KBM-7 (cell line): Measurements from ENCODE around the gene DLGAP1.
A peak's percentile ranks its signal among the peaks of the same experiment; 100 is the strongest.
"Not testable (repeated sequence)": the region's sequence is repeated elsewhere in the genome, so short reads cannot be mapped to it uniquely, and the experiment has no call there.

ENCODE experiments used
- DNase-seq: peaks from one replicate; pipeline ENCODE4 v3.0.0-alpha.2; 2015
- in situ Hi-C: fragments of 300-500 bp; cut with MboI; formaldehyde crosslinking; loops from 2 replicates; pipeline ENCODE4 v1.14.3; 2020; ENCODE audit warnings: low sequenced_read_pairs, low pct_unique_long_range_greater_than_20kb, mixed read lengths

DLGAP1 gene

DNA sequence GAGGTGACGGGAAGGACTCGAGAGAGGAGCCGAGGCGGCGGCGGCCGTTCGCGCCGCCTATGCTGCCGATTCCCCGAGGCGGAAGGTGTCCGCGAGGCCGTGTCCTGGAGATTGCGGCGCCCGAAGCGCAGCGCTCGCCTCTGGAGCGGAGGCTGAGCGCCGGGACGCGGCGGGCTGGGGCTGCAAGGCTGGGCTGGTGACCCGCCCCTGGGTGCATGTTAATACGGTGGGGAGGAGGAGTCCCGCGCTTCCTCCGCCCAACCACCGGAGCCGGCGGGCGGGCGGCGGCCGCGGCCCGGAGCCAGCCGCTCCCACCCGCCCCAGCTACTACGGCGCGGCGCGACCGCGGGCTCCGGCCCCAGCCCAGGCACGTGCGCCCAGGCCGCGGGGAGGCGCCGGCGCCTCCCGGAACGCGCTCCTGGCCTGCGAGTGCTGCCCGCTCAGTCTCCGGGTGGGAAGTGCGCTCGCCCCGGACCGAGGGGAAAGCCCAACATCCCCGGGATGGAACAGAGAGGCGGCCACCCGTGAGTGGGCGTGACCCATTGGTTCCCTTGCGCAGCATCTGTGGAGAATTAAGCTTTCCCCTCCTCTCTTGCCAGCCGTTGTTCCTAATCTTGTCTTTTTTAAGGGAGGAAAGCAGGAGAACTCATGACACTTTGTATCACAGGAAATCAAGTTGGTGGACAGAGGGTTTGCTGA lies at the start of gene DLGAP1:
Gene DLGAP1, minus strand, starts transcription at position 195 of the 699 bp plus-strand sequence.
- in situ Hi-C loops: no loop called here

DNA sequence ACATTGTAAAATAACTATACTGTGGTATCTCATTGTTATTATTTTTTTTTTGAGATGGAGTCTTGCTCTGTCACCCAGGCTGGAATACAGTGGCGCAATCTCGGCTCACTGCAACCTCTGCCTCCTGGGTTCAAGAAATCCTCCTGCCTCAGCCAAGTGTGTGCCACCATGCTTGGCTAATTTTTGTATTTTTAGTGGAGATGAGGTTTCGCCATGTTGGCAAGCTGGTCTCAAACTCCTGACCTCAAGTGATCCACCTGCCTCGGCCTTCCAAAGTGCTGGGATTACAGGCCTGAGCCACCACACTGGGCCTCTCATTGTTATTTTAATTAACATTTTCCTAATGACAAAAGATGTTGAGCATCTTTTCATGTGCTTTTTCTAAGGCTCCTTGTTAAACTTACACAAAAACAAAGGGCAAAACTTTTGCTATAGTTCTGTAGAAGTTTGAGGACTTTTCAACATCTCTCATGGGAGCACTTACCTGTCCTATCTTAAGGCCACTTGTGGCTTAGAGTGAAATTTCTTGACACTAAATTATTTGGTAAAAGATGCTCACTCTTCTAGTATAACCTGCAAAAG lies 39.7 kb upstream of the DLGAP1 start:
- in situ Hi-C loops, DNase-seq: not testable (repeated sequence)

More for the DNA sequence above, at the start of gene DLGAP1:
- DNase-seq: peak; percentile 65

GRCh38 chr18:4468511-4468910 lies 13.4 kb upstream of the DLGAP1 start:
- no peak for DNase-seq
- in situ Hi-C loops: no loop called here

GRCh38 chr18:4454537-4455112 lies 482 bp downstream of the DLGAP1 start:
- in situ Hi-C loops: no loop called here
- no peak for DNase-seq

GRCh38 chr18:4453874-4454536 lies 1.1 kb downstream of the DLGAP1 start:
- in situ Hi-C loops: no loop called here
- no peak for DNase-seq

DNA sequence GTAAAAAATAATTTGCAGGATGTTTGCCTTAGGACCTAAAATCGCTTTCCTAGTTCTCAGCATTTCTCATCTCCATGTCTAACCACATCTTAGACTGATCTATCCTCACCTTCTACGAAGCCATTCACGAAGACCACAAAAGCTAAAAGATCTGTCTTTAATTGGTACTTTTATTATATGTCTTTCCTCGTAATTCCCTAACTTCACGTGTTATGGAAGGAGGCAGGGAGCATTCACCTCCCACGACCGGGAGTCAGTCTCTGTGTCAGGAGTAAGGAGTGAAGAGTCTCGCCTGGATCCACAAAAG lies 1.6 kb downstream of the DLGAP1 start:
- in situ Hi-C loops: no loop called here
- DNase-seq: no peak

GRCh38 chr18:4450065-4450658 lies 4.9 kb downstream of the DLGAP1 start:
- in situ Hi-C loops: no loop called here
- DNase-seq: no peak

GRCh38 chr18:4445902-4446301 lies 9.2 kb downstream of the DLGAP1 start:
- in situ Hi-C loops: no loop called here
- DNase-seq: no peak

DNA sequence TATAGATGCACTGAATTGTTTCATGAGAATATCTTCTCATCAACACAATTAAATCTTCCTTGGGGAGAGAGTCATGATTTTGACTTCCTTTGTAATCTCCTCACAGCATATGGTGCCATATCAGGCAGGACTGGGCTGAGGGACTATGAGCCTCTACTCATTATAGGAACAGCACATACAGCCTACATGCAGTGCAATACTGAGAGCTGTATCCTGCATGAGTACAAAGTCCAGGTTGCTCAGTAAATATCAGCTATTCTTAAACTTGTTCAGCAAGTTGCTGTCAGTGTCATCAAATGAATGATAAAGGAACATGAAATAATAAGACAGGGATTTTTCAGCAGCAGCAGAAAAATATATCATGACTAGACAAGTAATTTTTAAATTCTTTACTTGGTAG lies 10.8 kb downstream of the DLGAP1 start:
- no peak for DNase-seq
- in situ Hi-C loops: no loop called here

GRCh38 chr18:4441098-4441497 lies 14.0 kb downstream of the DLGAP1 start:
- in situ Hi-C loops: no loop called here

DNA sequence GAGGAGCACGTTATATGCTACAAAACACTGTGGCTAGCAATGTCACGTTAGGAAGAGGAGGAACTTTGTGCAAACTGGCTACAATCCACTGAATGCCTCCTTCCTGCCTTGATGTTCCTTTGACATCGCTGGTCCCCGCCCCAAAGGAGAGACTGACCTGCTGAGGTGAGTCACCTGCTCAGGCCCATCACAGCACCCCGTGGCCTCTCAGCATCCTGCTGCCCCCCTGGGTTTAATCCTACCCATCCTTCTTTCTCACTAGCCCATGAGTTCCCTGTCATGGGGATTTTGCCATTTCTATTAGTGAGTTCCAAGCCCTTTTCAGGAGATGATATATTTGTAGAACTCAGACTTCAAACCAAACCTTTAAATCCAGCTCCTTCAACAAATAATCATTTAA lies 16.2 kb downstream of the DLGAP1 start:
- DNase-seq: no peak
- in situ Hi-C loops: no loop called here

More at GRCh38 chr18:4441098-4441497, 14.0 kb downstream of the DLGAP1 start:
- DNase-seq: no peak

DNA sequence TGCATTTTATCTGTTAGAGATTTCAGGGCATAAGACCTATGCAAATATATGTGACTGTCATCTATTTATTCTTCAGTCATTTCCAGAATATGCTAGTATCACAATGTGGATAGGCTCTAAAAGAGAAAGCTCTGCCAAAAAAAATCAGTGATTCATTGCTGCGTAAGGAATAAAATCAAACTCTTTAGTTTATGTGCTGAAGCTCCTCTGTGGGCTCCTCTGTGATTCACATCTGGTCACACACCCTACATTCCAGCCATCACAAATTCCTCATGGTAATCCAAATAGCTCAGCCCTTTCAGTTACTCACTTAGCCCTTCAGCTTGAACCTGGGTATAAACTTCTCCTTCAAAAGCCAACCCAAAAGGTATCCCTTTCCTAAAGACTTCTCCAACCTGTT lies 21.4 kb downstream of the DLGAP1 start:
- in situ Hi-C loops: no loop called here
- DNase-seq: no peak

DNA sequence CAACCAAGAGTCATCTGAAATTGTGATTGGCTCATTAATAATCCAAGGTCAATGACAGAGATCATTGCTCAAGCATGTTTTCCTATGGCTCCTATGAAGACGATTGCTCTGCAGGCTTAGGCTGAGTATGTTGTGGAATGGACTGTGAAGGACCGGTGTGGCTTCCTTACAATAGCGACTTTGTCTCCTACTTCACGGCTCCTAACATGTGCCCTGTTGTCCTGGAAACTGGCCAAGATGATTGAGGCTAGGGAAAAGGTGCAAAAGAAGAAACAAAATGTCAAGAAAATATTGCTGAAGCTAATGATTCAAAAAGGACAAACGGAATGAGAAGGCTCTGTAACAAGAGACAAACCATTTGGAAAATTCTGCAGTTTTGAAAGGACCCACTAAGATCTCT lies 24.3 kb downstream of the DLGAP1 start:
- in situ Hi-C loops: no loop called here
- no peak for DNase-seq

- in situ Hi-C loops: no loop called here
- DNase-seq: no peak
Observed at GRCh38 chr18:4417714-4418113, 37.4 kb downstream of the DLGAP1 start.

DNA sequence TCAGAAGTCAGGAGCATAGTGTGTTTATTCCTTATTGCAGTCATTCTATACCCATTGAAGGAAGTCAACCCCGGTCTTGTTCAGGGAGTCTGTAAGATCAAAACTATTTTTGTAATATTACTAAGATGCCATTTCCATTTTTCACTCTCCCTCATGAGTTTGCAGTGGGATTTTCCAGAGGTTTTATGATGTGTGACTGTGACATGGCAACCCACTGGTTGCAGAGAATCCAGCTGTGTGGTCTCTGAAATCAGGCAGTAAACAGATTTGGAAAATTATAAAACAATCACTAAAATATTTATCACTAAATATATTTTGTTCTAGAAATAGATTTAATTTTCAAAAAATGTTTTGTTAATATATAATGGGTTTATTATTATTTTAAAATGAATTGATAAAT lies 38.1 kb downstream of the DLGAP1 start:
- in situ Hi-C loops: no loop called here
- no peak for DNase-seq

DNA sequence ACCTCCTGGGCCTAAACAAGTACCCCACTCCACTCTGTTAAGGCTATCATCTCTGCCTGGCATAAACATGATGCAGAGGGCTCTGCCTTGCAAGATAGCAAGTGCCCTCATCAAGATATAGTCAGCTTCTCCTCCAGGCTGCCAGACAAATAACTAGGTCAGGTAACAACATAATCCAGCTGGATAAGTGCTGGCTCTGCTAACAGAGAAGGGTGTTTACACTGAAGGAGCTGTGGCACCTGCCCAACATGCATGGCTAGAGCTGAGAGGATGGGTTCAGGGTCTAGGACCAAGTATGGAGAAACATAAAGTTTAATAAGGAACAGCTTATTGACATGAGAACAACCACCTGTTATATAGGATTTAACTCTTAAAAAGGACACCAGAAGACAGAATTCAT lies 42.8 kb downstream of the DLGAP1 start:
- DNase-seq: no peak
- in situ Hi-C loops: no loop called here

GRCh38 chr18:4406856-4407255 lies 48.3 kb downstream of the DLGAP1 start:
- in situ Hi-C loops: no loop called here

DNA sequence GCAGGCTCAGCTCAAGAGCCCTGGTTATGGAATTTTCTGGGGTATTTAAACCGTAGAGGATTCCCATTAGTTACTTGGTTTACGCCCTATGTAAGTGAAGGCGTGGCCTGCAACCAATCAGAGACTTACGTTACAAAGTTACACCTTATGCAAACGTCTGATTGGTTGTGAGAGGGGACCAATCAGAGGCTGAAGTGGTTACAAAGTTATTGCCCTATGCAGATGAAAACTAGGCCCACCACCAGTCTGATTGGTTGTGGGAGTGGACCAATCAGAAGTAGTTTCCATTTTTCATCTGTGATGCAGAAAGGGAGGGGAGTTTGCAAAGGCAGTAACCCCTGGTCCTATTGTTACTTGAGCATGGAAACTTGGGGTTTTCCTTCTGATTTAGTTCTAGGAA lies 49.1 kb downstream of the DLGAP1 start:
- DNase-seq: no peak
- in situ Hi-C loops: no loop called here

More at GRCh38 chr18:4406856-4407255, 48.3 kb downstream of the DLGAP1 start:
- no peak for DNase-seq

- no peak for DNase-seq
- in situ Hi-C loops: no loop called here
Observed at GRCh38 chr18:4403836-4404235, 51.3 kb downstream of the DLGAP1 start.

DNA sequence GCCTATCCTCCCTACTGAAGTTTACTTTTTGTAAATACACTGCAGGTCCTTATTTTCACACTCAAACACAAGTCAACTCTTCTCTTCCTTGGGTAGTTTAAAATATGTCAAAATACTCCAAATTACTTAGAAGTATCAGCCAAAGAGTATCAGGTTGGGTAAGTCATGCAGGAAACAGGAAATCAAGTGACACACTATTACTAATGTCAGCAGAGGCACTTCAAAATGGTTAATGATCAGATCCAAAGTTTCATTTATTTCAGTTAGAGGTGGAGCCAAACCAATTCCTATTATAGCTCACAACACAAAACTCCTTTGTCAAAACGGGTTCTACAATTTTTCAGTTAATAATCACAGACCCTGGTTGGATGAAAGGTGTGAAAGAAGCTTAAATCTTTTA lies 54.2 kb downstream of the DLGAP1 start:
- no peak for DNase-seq
- in situ Hi-C loops: no loop called here
